ENCODE results near the gene SHPK. TPM values are rescaled to one million over a fixed set of nuclear protein-coding genes. Genes with fewer than 3 reads are reported as not detected.

The SHPK gene
- total RNA-seq, 1 donor from 2014 or later = 22.0 TPM

- Mint-ChIP-seq H3K36me3 (ENCODE audit: insufficient read depth) (peaks cover 9% of the 10 kb centered on the region), H3K4me1 (ENCODE audit: low read depth) (no peaks in the 10 kb centered on the region), H3K9me3 (ENCODE audit: low read depth) (no peaks in the 10 kb centered on the region)
These were observed 62.6 kb downstream of the SHPK start for GRCh38 chr17:3573246-3574100.

GRCh38 chr17:3572231-3572630, 63.8 kb downstream of the SHPK start:
- H3K4me1 Mint-ChIP-seq (ENCODE audit: low read depth) = no peaks in the 10 kb centered on the region
- TF ChIP-seq, protein P1, sequence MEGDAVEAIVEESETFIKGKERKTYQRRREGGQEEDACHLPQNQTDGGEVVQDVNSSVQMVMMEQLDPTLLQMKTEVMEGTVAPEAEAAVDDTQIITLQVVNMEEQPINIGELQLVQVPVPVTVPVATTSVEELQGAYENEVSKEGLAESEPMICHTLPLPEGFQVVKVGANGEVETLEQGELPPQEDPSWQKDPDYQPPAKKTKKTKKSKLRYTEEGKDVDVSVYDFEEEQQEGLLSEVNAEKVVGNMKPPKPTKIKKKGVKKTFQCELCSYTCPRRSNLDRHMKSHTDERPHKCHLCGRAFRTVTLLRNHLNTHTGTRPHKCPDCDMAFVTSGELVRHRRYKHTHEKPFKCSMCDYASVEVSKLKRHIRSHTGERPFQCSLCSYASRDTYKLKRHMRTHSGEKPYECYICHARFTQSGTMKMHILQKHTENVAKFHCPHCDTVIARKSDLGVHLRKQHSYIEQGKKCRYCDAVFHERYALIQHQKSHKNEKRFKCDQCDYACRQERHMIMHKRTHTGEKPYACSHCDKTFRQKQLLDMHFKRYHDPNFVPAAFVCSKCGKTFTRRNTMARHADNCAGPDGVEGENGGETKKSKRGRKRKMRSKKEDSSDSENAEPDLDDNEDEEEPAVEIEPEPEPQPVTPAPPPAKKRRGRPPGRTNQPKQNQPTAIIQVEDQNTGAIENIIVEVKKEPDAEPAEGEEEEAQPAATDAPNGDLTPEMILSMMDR (IDR thresholded peaks at IDR 0.05; ENCODE audit: unreplicated experiment) = no peak
- H3K36me3 Mint-ChIP-seq (ENCODE audit: insufficient read depth) = peaks cover 16% of the 10 kb centered on the region
- H3K27ac Mint-ChIP-seq = no peak overlapping the region
- H3K9me3 Mint-ChIP-seq (ENCODE audit: low read depth) = no peaks in the 10 kb centered on the region
- no peaks in the 10 kb centered on the region for H3K27me3 Mint-ChIP-seq
- DNase-seq (ENCODE audit: low spot score, unreplicated experiment) = no peak
- H3K4me3 Mint-ChIP-seq (ENCODE audit: low read depth) = no peak overlapping the region

More at GRCh38 chr17:3573246-3574100, 62.6 kb downstream of the SHPK start:
- H3K27me3 Mint-ChIP-seq = no peaks in the 10 kb centered on the region
- H3K4me3 Mint-ChIP-seq (ENCODE audit: low read depth) = no peak overlapping the region
- TF ChIP-seq, protein P1 (IDR thresholded peaks at IDR 0.05; ENCODE audit: unreplicated experiment) = no peak
- no peak overlapping the region for H3K27ac Mint-ChIP-seq
- no peak for DNase-seq (ENCODE audit: low spot score, unreplicated experiment)

DNA sequence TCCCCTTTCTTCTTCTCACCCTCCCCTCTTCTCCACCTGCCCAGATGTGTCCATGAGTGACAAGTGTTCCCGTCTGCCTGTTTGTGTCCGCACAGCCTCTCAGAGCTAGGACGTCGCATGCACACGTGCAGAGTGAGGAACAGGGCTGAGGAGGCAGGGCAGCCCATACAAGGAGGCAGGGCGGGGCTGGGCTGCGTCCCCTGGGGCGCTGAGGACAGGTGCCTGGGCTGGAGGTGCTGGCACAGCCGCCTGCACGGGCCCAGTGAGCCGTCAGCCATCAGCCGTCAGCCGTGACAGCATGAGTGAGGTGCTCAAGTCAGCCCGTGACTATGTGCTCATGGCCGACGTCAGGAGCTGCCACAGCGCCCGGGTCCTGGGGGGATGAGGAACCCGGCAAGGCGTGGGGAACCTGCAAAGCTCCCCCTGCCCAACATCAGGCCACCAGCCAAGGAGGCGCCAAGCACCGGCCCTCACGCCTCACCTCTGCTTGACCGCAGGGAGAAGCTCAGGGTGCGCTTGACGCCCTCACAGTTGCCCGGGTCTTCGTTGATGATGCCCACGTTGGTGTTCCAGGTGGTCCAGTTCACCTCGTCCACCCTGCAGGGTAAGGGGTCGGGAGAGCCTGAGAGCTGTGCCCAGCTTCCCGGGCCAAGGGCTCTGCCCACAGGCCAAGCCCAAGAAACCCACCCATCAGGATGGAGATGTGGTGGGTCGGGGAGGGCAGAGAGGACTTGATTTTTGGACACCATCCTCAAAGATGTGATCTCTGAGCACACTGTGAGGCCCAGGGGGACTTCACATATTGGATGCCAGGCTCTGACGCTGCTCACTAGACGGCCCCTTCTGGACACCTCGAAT, 64.8 kb downstream of the SHPK start:
- Mint-ChIP-seq H3K27me3 (no peaks in the 10 kb centered on the region), H3K27ac (no peak overlapping the region)

GRCh38 chr17:3569534-3570137, 66.4 kb downstream of the SHPK start:
- no peak for DNase-seq (ENCODE audit: low spot score, unreplicated experiment)
- no peaks in the 10 kb centered on the region for H3K4me1 Mint-ChIP-seq (ENCODE audit: low read depth)

More for the DNA sequence above, 64.8 kb downstream of the SHPK start:
- H3K4me1 Mint-ChIP-seq (ENCODE audit: low read depth) = no peaks in the 10 kb centered on the region
- DNase-seq (ENCODE audit: low spot score, unreplicated experiment) = no peak
- TF ChIP-seq, protein P1 (IDR thresholded peaks at IDR 0.05; ENCODE audit: unreplicated experiment) = no peak
- H3K9me3 Mint-ChIP-seq (ENCODE audit: low read depth) = no peaks in the 10 kb centered on the region
- peaks cover 18% of the 10 kb centered on the region for H3K36me3 Mint-ChIP-seq (ENCODE audit: insufficient read depth)
- H3K4me3 Mint-ChIP-seq (ENCODE audit: low read depth) = no peak overlapping the region

More at GRCh38 chr17:3569534-3570137, 66.4 kb downstream of the SHPK start:
- Mint-ChIP-seq H3K9me3 (ENCODE audit: low read depth) (peaks cover 5% of the 10 kb centered on the region), H3K36me3 (ENCODE audit: insufficient read depth) (peaks cover 23% of the 10 kb centered on the region), H3K27me3 (no peaks in the 10 kb centered on the region), H3K4me3 (ENCODE audit: low read depth) (no peak overlapping the region), H3K27ac (no peak overlapping the region)
- TF ChIP-seq, protein P1 (IDR thresholded peaks at IDR 0.05; ENCODE audit: unreplicated experiment) = no peak

Data from progenitor cell of endocrine pancreas (in vitro differentiated cells).